B cell (primary cell): ENCODE data around the gene NFKBIL1. TPM values are rescaled to one million over a fixed set of nuclear protein-coding genes. Genes with fewer than 3 reads are reported as not detected.

Source experiments
- ATAC-seq: fragments of 200-7000 bp; cut with Tn5 transposase; one replicate; pipeline ENCODE4 v1.10.0; 2021; ENCODE audit warnings: low read depth, mild to moderate bottlenecking, moderate number of reproducible peaks, moderate library complexity
- CTCF ChIA-PET: fragments of 350-600 bp; sonication (Branson Sonifier 250); formaldehyde crosslinking; loops from one replicate; lab custom pipeline; 2021; ENCODE audit warnings: antibody characterized with exemption, inconsistent platforms; lab: Charles Lee
- POLR2A ChIA-PET: fragments of 350-600 bp; sonication (Branson Sonifier 250); formaldehyde crosslinking; loops from one replicate; lab custom pipeline; 2021; ENCODE audit warnings: antibody characterized with exemption; lab: Charles Lee
- DNase-seq: peaks from one replicate; pipeline ENCODE4 v3.0.0; 2013
- H2AFZ ChIP-seq: 2 replicates; pipeline ENCODE4 v1.6.1; 2012; ENCODE audit warnings: mild to moderate bottlenecking, low read depth, low read length; ENCODE audit not compliant: insufficient read depth, poor library complexity, severe bottlenecking
- H3K27ac ChIP-seq, 2 donors: 1 replicate in 1 of 2; 2 replicates in 1 of 2; pipeline ENCODE4 v1.5.1; 2012 to 2013; ENCODE audit warnings: low read length in 2 of 2, mild to moderate bottlenecking in 2 of 2, moderate library complexity in 1 of 2
- H3K27me3 ChIP-seq, 4 experiments: fragments of 200-600 bp in 1 of 4; sonication (generic) in 1 of 4; replicated peaks in 1 of 4; 1 replicate in 2 of 4; 2 replicates in 2 of 4; pipeline versions ENCODE4 v1.6.1 to v1.7.0; 2013 to 2016; ENCODE audit warnings: low read length in 3 of 4, mild to moderate bottlenecking in 2 of 4, mixed read lengths in 1 of 4, moderate library complexity in 1 of 4; ENCODE audit not compliant: insufficient read depth in 4 of 4, control insufficient read depth in 3 of 4; ENCODE audit errors: control extremely low read depth in 1 of 4
- H3K36me3 ChIP-seq, 2 experiments: replicated peaks in 1 of 2; 1 replicate in 1 of 2; 2 replicates in 1 of 2; pipeline versions ENCODE4 v1.6.1 to v1.7.1; 2013; ENCODE audit warnings: low read length in 1 of 2; ENCODE audit not compliant: insufficient read depth in 2 of 2, control insufficient read depth in 1 of 2; ENCODE audit errors: control extremely low read depth in 1 of 2, extremely low read depth in 1 of 2
- H3K4me1 ChIP-seq, 2 donors: fragments of 200-600 bp in 1 of 2; sonication (generic) in 1 of 2; 1 replicate in 1 of 2; 2 replicates in 1 of 2; pipeline versions ENCODE4 v1.5.1 to v1.6.1; 2013 to 2017; ENCODE audit warnings: low read length in 2 of 2; ENCODE audit not compliant: control insufficient read depth in 2 of 2, insufficient read depth in 2 of 2
- H3K4me2 ChIP-seq: replicated peaks from 2 replicates; pipeline ENCODE3; 2012; ENCODE audit warnings: mild to moderate bottlenecking, low read depth, low read length; ENCODE audit not compliant: poor library complexity, severe bottlenecking
- H3K4me3 ChIP-seq, 5 experiments: fragments of 200-600 bp in 1 of 5; sonication (generic) in 1 of 5; 1 replicate in 3 of 5; 2 replicates in 2 of 5; pipeline versions ENCODE4 v1.5.1 to v1.7.0; 2011 to 2016; ENCODE audit warnings: low read length in 4 of 5, mild to moderate bottlenecking in 4 of 5, low read depth in 2 of 5, control low read depth in 1 of 5, moderate library complexity in 1 of 5; ENCODE audit not compliant: insufficient read depth in 1 of 5; ENCODE audit errors: control extremely low read depth in 1 of 5, extremely low read depth in 1 of 5
- H3K79me2 ChIP-seq: fragments of 200-600 bp; sonication (generic); one replicate; pipeline ENCODE4 v1.6.0; 2016; ENCODE audit warnings: low read length; ENCODE audit not compliant: control insufficient read depth, insufficient read depth
- H3K9ac ChIP-seq: fragments of 200-600 bp; sonication (generic); 2 replicates; pipeline ENCODE4 v1.6.1; 2017; ENCODE audit warnings: mild to moderate bottlenecking, low read length, moderate library complexity
- H3K9me3 ChIP-seq, 3 donors: one replicate each; pipeline versions ENCODE4 v1.6.1 to v1.7.1; 2013; ENCODE audit warnings: low read length in 2 of 3; ENCODE audit not compliant: control insufficient read depth in 2 of 3, insufficient read depth in 1 of 3; ENCODE audit errors: control extremely low read depth in 1 of 3
- H4K20me1 ChIP-seq: 2 replicates; pipeline ENCODE4 v1.6.0; 2012; ENCODE audit warnings: mild to moderate bottlenecking, low read length; ENCODE audit not compliant: insufficient read depth, control insufficient read depth, poor library complexity, severe bottlenecking
- H3K27ac Mint-ChIP-seq: one replicate; pipeline ENCODE4 v1.8.0; 2021; ENCODE audit warnings: mixed read lengths
- H3K27me3 Mint-ChIP-seq: one replicate; pipeline ENCODE4 v1.8.0; 2021; ENCODE audit warnings: mixed read lengths
- H3K4me1 Mint-ChIP-seq: one replicate; pipeline ENCODE4 v1.8.0; 2021; ENCODE audit warnings: mixed read lengths
- H3K4me3 Mint-ChIP-seq: one replicate; pipeline ENCODE4 v1.8.0; 2021; ENCODE audit warnings: mixed read lengths
- H3K9me3 Mint-ChIP-seq: one replicate; pipeline ENCODE4 v1.8.0; 2022; ENCODE audit warnings: mixed read lengths; ENCODE audit not compliant: insufficient read depth
- CTCF ChIP-seq: fragments of 200-600 bp; IDR thresholded peaks from one replicate; pipeline ENCODE4 v1.8.0; 2022; ENCODE audit warnings: antibody characterized with exemption, mild to moderate bottlenecking
- EZH2 ChIP-seq: IDR thresholded peaks from 2 replicates; pipeline ENCODE4 v1.6.1; 2012; ENCODE audit warnings: borderline replicate concordance, low read depth, mild to moderate bottlenecking, moderate library complexity, low read length; ENCODE audit not compliant: insufficient read depth, poor library complexity, severe bottlenecking
- WGBS: methylation state at CpG from one replicate; pipeline ENCODE4 v1.1.5; 2013; ENCODE audit warnings: missing lambda C conversion rate; ENCODE audit not compliant: insufficient coverage; 5-methylcytosine and 5-hydroxymethylcytosine counted together
- intact Hi-C: fragments of 100-400 bp; cut with micrococcal nuclease; formaldehyde crosslinking; loops from one replicate; pipeline ENCODE4 v1.10.0; 2022
- polyA plus RNA-seq: library from polyadenylated mRNA; depleted of rRNA; stranded (reverse); fragments of >200 nt; gene quantifications from 2 replicates; pipeline ENCODE4 v1.2.3, GENCODE V29; 2012
- total RNA-seq, 2 donors: library from RNA; stranded (reverse); fragments of 120-200 nt in 1 of 2; gene quantifications; 1 replicate in 1 of 2; 2 replicates in 1 of 2; pipeline versions ENCODE4 v1.2.3 to v1.2.4, GENCODE V29; 2013 to 2022

NFKBIL1 gene
- total and polyA plus RNA-seq, 2 donors (not counting 1 experiment from before 2014, with no cell fraction given): 10.3 to 18.4 TPM

GRCh38 chr6:31579119-31579505 is 31.7 kb downstream of the NFKBIL1 start:
- Histone ChIP-seq H3K9me3 (no peaks in the 10 kb centered on the region), H2AFZ (no peak overlapping the region), H3K4me3 (peak overlapping the region in 3 of 5 experiments; percentile 83 to 100 (median 85)), H3K4me2 (peak overlapping the region; percentile 88), H3K79me2 (peaks cover 89% of the 10 kb centered on the region), H3K27ac (peak overlapping the region; percentile 95 to 97), H4K20me1 (peaks cover 33% of the 10 kb centered on the region), H3K36me3 (peaks cover 2 to 39% of the 10 kb centered on the region in 2 experiments), H3K4me1 (peaks cover 65 to 83% of the 10 kb centered on the region in 2 donors), H3K9ac (peak overlapping the region; percentile 97), H3K27me3 (no peaks in the 10 kb centered on the region)
- WGBS: 93% methylated on average over 2 of the region's 3 CpGs
- CTCF ChIA-PET: interaction anchor here (1.8 to 35.3 kb wide), 3 partner anchors 16 to 254 kb away, joined by 7 to 2241 read pairs (median 1108); partner anchors contain the start of genes ATP6V1G2, LST1, LTA and NCR3
- intact Hi-C loops: no loop called here
- Mint-ChIP-seq H3K4me1 (peaks cover 83% of the 10 kb centered on the region), H3K4me3 (peak overlapping the region; percentile 98), H3K9me3 (no peaks in the 10 kb centered on the region), H3K27me3 (no peaks in the 10 kb centered on the region), H3K27ac (peak overlapping the region; percentile 99)
- POLR2A ChIA-PET: interaction anchor here (35.3 to 42.6 kb wide), 2 partner anchors 6 to 13 kb away, joined by 1450 read pairs; partner anchors contain the start of genes ATP6V1G2, LST1, LTA and LTB
- TF ChIP-seq CTCF (no peak), EZH2 (no peak)
- ATAC-seq (no peak), DNase-seq (no peak)
